DND-41 (cell line): ENCODE data around the gene RIC8A.
"Not testable (repeated sequence)": the region's sequence is repeated elsewhere in the genome, so short reads cannot be mapped to it uniquely, and the experiment has no call there.

Source experiments
- ATAC-seq: fragments of 200-7000 bp; cut with Tn5 transposase; 3 replicates; pipeline ENCODE4 v1.9.1; 2021; ENCODE audit warnings: low read depth; ENCODE audit not compliant: insufficient read depth
- DNase-seq: peaks from one replicate; pipeline ENCODE4 v3.0.0-alpha.2; 2020
- H2AFZ ChIP-seq: 2 replicates; pipeline ENCODE4 v1.6.0; 2012; ENCODE audit warnings: low read depth, low read length
- H3K27ac ChIP-seq: 2 replicates; pipeline ENCODE4 v1.5.1; 2012; ENCODE audit warnings: low read length, inconsistent platforms
- H3K27me3 ChIP-seq: fragments of 200-600 bp; sonication (generic); 2 replicates; pipeline ENCODE4 v1.6.0; 2012; ENCODE audit warnings: low read length, mild to moderate bottlenecking, inconsistent platforms; ENCODE audit not compliant: insufficient read depth, poor library complexity
- H3K36me3 ChIP-seq: 2 replicates; pipeline ENCODE4 v1.5.1; 2012; ENCODE audit warnings: low read length, inconsistent platforms; ENCODE audit not compliant: insufficient read depth
- H3K4me1 ChIP-seq: 2 replicates; pipeline ENCODE4 v1.5.1; 2012; ENCODE audit warnings: mild to moderate bottlenecking, low read length; ENCODE audit not compliant: insufficient read depth
- H3K4me2 ChIP-seq: 2 replicates; pipeline ENCODE4 v1.6.0; 2012; ENCODE audit warnings: mild to moderate bottlenecking, moderate library complexity, low read length, inconsistent platforms; ENCODE audit not compliant: insufficient read depth
- H3K4me3 ChIP-seq, 2 experiments: fragments of 200-600 bp in 1 of 2; shearing (Covaris generic) in 1 of 2; 2 replicates each; pipeline ENCODE4 v1.5.1; 2012 to 2016; ENCODE audit warnings: inconsistent platforms in 2 of 2, low read length in 2 of 2, mild to moderate bottlenecking in 2 of 2, low read depth in 1 of 2, moderate library complexity in 1 of 2
- H3K79me2 ChIP-seq: 2 replicates; pipeline ENCODE4 v1.6.0; 2012; ENCODE audit warnings: low read length, inconsistent platforms; ENCODE audit not compliant: insufficient read depth
- H3K9ac ChIP-seq: 2 replicates; pipeline ENCODE4 v1.6.0; 2012; ENCODE audit warnings: low read depth, mild to moderate bottlenecking, inconsistent platforms, low read length, moderate library complexity
- H3K9me3 ChIP-seq: 2 replicates; pipeline ENCODE4 v1.5.1; 2012; ENCODE audit warnings: low read length, moderate library complexity, mild to moderate bottlenecking, inconsistent platforms; ENCODE audit not compliant: insufficient read depth, severe bottlenecking
- H4K20me1 ChIP-seq: 2 replicates; pipeline ENCODE4 v1.6.0; 2012; ENCODE audit warnings: low read length; ENCODE audit not compliant: insufficient read depth
- EZH2 ChIP-seq: IDR thresholded peaks from 3 replicates; pipeline ENCODE4 v1.6.1; 2012; ENCODE audit warnings: borderline replicate concordance, low read depth, mild to moderate bottlenecking, moderate library complexity, low read length, inconsistent platforms; ENCODE audit not compliant: severe bottlenecking
- TF ChIP-seq, protein P1 (sequence below): IDR thresholded peaks from 2 replicates; pipeline ENCODE4 v1.5.1; 2012; ENCODE audit warnings: borderline replicate concordance, low read length, moderate library complexity, mild to moderate bottlenecking; ENCODE audit not compliant: poor library complexity, severe bottlenecking; ENCODE audit errors: extremely low read depth

RIC8A gene

GRCh38 chr11:216081-216974, 8.8 kb downstream of the RIC8A start:
- Histone ChIP-seq H3K27me3 (no peaks in the 10 kb centered on the region), H3K4me2 (no peak overlapping the region), H3K27ac (no peak overlapping the region), H3K4me1 (peaks cover 7% of the 10 kb centered on the region; the same call in 1 of the 2 replicates), H3K9ac (no peak overlapping the region), H3K79me2 (peaks cover under 1% of the 10 kb centered on the region; the same call in 1 of the 2 replicates), H3K9me3 (no peaks in the 10 kb centered on the region), H3K36me3 (peaks cover 50% of the 10 kb centered on the region), H3K4me3 (no peak overlapping the region), H4K20me1 (peaks cover 27% of the 10 kb centered on the region), H2AFZ (no peak overlapping the region)
- no peak for DNase-seq
- ATAC-seq: peak; percentile 15; the same call in 1 of the 3 replicates
- TF ChIP-seq, protein P1, sequence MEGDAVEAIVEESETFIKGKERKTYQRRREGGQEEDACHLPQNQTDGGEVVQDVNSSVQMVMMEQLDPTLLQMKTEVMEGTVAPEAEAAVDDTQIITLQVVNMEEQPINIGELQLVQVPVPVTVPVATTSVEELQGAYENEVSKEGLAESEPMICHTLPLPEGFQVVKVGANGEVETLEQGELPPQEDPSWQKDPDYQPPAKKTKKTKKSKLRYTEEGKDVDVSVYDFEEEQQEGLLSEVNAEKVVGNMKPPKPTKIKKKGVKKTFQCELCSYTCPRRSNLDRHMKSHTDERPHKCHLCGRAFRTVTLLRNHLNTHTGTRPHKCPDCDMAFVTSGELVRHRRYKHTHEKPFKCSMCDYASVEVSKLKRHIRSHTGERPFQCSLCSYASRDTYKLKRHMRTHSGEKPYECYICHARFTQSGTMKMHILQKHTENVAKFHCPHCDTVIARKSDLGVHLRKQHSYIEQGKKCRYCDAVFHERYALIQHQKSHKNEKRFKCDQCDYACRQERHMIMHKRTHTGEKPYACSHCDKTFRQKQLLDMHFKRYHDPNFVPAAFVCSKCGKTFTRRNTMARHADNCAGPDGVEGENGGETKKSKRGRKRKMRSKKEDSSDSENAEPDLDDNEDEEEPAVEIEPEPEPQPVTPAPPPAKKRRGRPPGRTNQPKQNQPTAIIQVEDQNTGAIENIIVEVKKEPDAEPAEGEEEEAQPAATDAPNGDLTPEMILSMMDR: no peak

- Histone ChIP-seq H3K9me3 (no peaks in the 10 kb centered on the region), H4K20me1 (peaks cover 15% of the 10 kb centered on the region), H2AFZ (no peak overlapping the region), H3K4me3 (no peak overlapping the region), H3K4me1 (0 out of 2 replicates have a peak, but pooled peaks cover 4% of the 10 kb centered on the region), H3K27ac (no peak overlapping the region), H3K9ac (no peak overlapping the region), H3K79me2 (no peaks in the 10 kb centered on the region), H3K36me3 (peaks cover 37% of the 10 kb centered on the region), H3K27me3 (no peaks in the 10 kb centered on the region), H3K4me2 (no peak overlapping the region)
- TF ChIP-seq EZH2: no peak
- TF ChIP-seq, protein P1: no peak
- DNase-seq (no peak), ATAC-seq (no peak)
These were observed 10.2 kb downstream of the RIC8A start for GRCh38 chr11:217704-218103.

GRCh38 chr11:218815-219593, 11.5 kb downstream of the RIC8A start:
- Histone ChIP-seq H3K27me3 (no peaks in the 10 kb centered on the region), H3K4me3 (no peak overlapping the region), H3K79me2 (no peaks in the 10 kb centered on the region), H3K9me3 (no peaks in the 10 kb centered on the region), H4K20me1 (peaks cover 10% of the 10 kb centered on the region; the same call in 1 of the 2 replicates), H2AFZ (no peak overlapping the region), H3K36me3 (peaks cover 30% of the 10 kb centered on the region), H3K27ac (no peak overlapping the region), H3K9ac (no peak overlapping the region), H3K4me1 (no peaks in the 10 kb centered on the region), H3K4me2 (no peak overlapping the region)
- no peak for TF ChIP-seq EZH2
- no peak for DNase-seq
- ATAC-seq: no peak

GRCh38 chr11:220641-221215, 13.2 kb downstream of the RIC8A start:
- not testable (repeated sequence) for DNase-seq, H3K4me3 ChIP-seq, H3K79me2 ChIP-seq, H3K9me3 ChIP-seq, H3K9ac ChIP-seq, H3K27ac ChIP-seq, H2AFZ ChIP-seq, ATAC-seq, H3K4me1 ChIP-seq, H4K20me1 ChIP-seq, H3K27me3 ChIP-seq, H3K4me2 ChIP-seq
- peaks cover 13% of the 10 kb centered on the region for H3K36me3 ChIP-seq
